Right hindlimb (tissue), 1 donor: ENCODE measurements around the gene TMCO4.

Experiments used
- DNase-seq: peaks from one replicate; pipeline ENCODE4 v3.0.0-alpha.2; 2018

Gene TMCO4

GRCh38 chr1:19744335-19744743, 55.4 kb downstream of the TMCO4 start:
- no peak for DNase-seq

- no peak for DNase-seq
Observed at GRCh38 chr1:19743793-19744192, 55.9 kb downstream of the TMCO4 start.

- DNase-seq = no peak
Observed at GRCh38 chr1:19743180-19743579, 56.5 kb downstream of the TMCO4 start.

DNA sequence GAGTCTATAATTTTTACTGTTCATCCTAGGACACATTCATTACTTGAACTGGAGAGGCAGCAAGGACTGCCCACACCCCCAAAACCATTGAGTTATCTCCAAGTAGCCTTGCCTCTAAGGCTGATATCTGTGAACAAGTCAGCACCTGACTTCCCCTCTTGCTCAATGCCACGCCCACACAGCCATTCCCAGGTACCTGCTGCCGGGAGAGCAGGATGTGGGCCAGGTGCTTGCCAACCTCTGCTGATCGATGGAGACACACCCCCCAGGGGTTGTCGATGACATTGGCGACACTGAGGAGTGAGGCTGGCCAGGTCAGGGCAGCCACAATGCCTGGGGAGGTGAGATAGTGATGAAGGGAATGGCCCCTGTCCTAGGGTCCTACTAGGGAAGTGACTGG, 60.1 kb downstream of the TMCO4 start:
- no peak for DNase-seq

DNA sequence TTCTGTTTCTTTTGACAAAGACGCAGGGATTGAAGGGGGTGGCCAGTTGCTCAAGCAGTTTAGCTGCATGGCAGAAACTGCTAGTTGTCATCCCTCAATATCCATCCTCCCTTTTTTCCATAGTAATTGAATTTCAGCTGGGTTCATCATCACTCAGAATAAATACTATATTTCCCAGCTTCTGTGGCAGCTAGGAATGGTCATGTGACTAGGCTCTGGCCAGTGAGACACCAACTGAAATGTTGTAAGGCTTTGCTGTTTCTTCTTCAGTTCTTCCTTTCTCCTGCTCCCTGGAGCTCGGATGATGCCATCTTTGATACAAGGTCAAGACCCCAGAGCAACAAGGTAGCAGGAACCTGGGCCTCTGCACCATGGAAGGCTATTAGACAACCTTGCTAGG, 61.0 kb downstream of the TMCO4 start:
- DNase-seq = no peak

- no peak for DNase-seq
Observed at GRCh38 chr1:19738076-19738475, 61.6 kb downstream of the TMCO4 start.

GRCh38 chr1:19737104-19737825, 62.5 kb downstream of the TMCO4 start:
- DNase-seq = no peak

GRCh38 chr1:19735440-19736127, 64.1 kb downstream of the TMCO4 start:
- peak; percentile 80 for DNase-seq

DNA sequence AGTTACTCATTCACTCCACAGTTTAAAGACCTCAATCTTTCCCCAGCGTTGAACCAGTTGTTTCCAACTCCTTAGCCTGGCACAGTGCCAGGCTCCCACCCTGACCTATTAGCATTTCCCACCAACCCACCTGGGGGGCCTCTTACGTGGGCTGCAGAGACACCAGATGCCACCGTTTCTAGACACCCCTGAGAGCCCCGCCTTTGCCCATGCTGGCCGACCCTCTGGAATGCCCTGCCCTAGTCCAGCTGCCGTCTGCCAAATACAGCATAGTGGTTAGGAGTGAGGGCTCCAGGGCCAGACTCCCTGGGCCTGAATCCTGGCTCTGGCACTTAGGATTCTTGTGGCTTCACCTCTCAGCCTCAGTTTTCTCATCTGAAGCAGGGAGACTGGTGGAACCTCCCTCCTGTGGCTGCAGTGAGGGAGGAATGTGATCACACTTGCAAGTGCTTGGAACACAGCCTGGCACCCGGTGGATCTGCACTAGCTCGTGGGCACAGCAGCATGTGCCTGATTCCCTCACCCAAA, 65.2 kb downstream of the TMCO4 start:
- no peak for DNase-seq

- DNase-seq = no peak
Observed at GRCh38 chr1:19734056-19734455, 65.7 kb downstream of the TMCO4 start.

GRCh38 chr1:19733615-19734014, 66.1 kb downstream of the TMCO4 start:
- DNase-seq = no peak

DNA sequence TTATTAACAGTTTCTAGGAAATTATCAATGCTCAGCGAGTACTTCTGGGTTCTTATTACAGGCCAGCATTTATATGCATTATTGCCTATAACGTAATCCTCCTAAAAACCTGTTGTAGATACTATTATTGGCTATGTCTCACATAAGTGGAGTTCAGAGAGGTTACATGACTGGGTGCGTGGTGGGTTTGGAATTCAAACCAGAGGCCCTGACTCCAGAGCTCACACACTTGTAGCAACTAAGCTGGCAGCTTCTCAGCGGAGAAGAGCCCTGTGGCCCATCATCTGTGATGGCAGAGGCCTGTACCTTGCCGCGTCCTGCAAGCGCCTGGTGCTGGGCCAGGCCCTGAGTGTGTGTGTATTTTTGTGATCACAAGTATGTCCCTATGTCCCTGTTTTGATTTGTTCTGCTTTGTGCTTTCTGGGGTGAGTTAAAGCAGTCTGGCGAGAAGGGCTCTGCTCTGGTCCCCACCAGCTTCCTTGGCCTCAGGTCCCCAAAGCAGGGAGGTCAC, 68.3 kb downstream of the TMCO4 start:
- DNase-seq = no peak

GRCh38 chr1:19730793-19731192, 68.9 kb downstream of the TMCO4 start:
- DNase-seq = no peak

- DNase-seq = no peak
Observed at GRCh38 chr1:19730232-19730631, 69.5 kb downstream of the TMCO4 start.

DNA sequence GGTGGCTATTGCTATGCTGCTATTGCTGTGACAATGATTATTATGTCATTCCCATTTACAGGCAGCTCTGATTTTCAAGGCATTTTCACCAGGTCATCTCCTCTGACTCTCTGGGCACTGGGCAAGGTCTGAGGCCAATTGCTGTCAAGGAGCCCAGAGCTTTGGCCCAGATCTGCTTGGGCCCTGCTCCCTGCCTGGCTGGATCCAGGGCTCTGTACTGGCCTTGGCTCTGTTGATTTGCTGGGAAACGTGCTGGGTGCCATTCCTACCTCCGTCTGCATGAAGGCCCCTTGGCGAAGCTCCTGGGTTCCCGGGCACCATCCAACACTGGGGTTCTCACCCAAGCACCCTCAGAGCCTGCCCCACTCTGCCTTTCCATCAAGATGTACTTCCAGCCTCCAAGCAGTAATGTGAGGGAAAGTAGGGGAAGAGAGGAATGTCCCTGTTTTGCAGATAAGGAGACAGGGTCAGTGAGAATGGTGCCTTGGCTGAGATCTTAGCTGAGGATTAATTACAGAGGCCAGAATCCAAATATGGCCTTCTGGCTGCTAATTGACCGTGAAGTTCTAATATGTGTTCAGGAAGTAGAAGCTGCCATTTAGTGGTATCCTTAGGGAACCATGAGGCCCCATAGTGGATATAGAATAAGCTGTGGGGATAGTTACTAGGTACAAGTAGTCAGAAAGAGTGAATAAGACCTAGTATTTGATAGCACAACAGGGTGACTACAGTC, 71.1 kb downstream of the TMCO4 start:
- DNase-seq = no peak

DNA sequence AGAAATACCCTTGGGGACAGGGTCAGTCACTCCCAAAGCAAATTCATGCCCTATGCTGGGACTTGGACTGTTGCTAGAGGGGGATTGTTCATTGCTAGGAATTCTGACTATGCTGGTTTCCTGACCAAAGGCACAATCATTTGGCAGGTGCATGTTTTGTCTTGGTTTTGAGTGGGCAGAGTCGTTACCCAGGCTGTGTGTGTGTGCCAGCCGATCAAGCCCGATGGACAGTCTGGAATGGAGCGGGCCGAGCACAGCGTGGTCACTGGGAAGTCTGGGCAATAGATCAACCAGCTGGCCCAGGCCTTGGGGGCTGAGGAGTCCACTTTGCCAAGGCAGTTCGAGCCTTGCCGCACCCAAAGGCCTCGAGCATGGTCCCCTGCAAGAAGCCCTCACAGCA, 74.1 kb downstream of the TMCO4 start:
- no peak for DNase-seq

DNA sequence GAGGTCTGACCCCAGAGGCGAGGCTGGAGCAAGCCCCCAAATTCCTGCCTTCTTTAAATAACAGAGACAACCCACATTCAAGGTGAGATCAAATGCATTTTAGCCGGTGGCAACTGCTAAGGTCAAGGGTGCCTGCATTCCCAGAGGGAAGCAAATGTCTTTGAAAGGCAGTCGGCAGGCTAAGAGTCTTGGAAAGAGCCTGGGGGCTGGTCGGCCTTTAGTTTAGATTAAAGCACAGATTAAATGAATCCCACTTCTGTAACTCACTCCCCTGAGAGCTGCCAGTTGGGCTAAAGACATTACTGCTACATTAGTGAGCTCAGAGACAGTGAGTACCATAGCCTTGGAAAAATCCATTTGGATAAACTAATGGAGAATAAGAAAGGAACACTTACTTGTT, 75.8 kb downstream of the TMCO4 start:
- DNase-seq = no peak

DNA sequence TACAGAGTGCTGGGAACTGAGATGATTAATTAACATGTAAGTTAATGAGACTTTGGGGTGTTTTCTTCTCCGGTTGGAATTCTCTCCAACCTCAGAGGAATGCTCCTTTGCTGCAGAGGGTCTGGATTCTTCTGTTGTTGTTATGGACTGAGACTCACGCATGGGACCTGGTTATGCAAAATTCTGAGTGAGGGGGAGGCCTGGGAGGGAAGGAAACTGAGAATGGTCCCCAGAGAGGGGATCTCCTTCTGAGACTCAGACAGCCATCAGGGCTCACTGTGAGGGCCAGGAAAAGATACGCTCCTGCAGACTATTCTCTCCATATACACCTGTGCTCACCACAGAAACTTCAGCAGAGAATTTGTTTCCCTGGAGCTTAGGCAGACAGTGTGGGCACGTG, 78.7 kb downstream of the TMCO4 start:
- no peak for DNase-seq

- DNase-seq = no peak
Observed at GRCh38 chr1:19720174-19720573, 79.5 kb downstream of the TMCO4 start.

- DNase-seq = no peak
Observed at GRCh38 chr1:19717467-19717866, 82.2 kb downstream of the TMCO4 start.

DNA sequence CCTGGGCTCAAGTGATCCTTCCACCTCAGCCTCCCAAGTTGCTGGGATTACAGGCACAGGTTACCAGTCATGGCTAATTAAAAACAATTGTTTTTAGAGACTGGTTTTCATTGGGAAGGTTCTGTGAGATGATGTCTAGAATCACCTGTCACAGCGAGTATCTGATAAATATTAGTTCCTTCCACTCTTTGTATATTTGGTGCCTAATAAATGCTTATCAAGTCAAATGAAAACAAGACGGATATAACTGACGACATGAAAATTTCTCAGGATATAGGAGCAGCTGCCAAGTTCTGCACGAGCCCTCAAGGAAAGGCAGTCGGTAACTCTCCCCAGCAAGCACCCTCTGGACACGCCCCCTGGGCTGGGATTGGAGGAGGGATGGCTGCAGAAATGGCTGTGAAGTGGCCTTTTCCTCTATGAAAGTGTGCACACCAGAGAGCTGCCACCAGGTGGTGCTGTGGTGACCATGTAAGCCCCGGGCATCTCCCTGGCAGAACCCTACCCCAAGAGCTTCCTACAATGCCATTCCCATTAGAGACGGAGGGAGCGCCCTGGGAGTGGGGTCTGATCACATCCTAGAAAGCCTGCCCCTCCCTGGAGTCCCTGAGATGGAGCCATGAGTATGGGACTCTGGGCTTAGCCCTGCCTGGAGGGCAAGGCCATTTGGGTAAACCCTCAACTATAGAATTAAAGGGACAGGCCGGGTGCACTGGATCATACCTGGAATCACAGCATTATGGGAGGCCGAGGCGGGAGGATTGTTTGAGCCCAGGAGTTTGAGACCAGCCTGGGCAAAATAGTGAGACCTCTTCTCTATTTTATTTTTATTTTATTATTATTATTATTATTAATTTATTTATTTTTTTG, 84.1 kb downstream of the TMCO4 start:
- peak; percentile 86 for DNase-seq

- DNase-seq = no peak
Observed at GRCh38 chr1:19712928-19713327, 86.8 kb downstream of the TMCO4 start.
